Upper lobe of right lung (tissue), 1 donor: ENCODE measurements around the gene TMEM9B. TPM values are rescaled to one million over a fixed set of nuclear protein-coding genes. Genes with fewer than 3 reads are reported as not detected.

Source experiments
- ATAC-seq: fragments of 200-7000 bp; cut with Tn5 transposase; one replicate; pipeline ENCODE4 v1.9.1; 2020; ENCODE audit warnings: mild to moderate bottlenecking, moderate library complexity
- DNase-seq: peaks from one replicate; pipeline ENCODE4 v3.0.0-alpha.2; 2020
- H3K27ac ChIP-seq: fragments of 200-600 bp; one replicate; pipeline ENCODE4 v1.8.0; 2022
- H3K27me3 ChIP-seq: fragments of 200-600 bp; one replicate; pipeline ENCODE4 v1.8.0; 2022; ENCODE audit warnings: mild to moderate bottlenecking
- H3K36me3 ChIP-seq: fragments of 200-600 bp; one replicate; pipeline ENCODE4 v1.8.0; 2022
- H3K4me1 ChIP-seq: fragments of 200-600 bp; one replicate; pipeline ENCODE4 v1.8.0; 2022
- H3K4me3 ChIP-seq: fragments of 200-600 bp; one replicate; pipeline ENCODE4 v1.8.0; 2022; ENCODE audit warnings: mild to moderate bottlenecking
- H3K9me3 ChIP-seq: fragments of 200-600 bp; one replicate; pipeline ENCODE4 v1.8.0; 2022
- intact Hi-C: fragments of 100-400 bp; cut with DNase I; formaldehyde crosslinking; loops from one replicate; pipeline ENCODE4 v1.11.0; 2022
- total RNA-seq: library from RNA; stranded (reverse); fragmentation: NEBNext Ultra II Directional; extraction: Animal tissue kit (Norgen Biotek cat#: 25700); gene quantifications from one replicate; pipeline ENCODE4 v1.2.1, GENCODE V29; 2021
- TF ChIP-seq, protein P1 (sequence below): fragments of 200-600 bp; IDR thresholded peaks from one replicate; pipeline ENCODE4 v1.8.0; 2022; ENCODE audit warnings: antibody characterized with exemption
- donor health status: DM: no; HTN: yes; CAD: no; lungs with severe emphysema.

TMEM9B gene
- total RNA-seq, 1 donor from 2014 or later, result 64.9 TPM

DNA sequence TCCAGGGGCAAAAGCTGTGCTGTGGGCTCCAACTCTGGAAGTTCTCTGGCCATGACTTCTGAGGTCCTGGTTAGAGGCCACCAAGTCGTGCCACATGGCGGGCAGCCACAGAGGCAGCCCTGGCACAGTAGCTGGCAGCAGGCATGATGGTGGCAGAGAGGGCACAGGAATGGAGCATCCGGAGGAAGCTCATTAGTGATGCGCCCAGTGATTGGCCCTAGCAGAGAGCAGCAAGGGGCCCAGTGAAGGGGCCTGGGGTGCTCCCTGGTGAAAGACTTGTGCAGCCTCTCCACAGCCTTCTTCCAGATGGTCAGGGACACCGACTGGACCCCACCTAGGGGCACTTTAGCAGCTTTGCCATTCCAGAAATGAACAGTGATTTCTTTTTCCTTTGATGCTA, 38.5 kb downstream of the TMEM9B start:
- TF ChIP-seq, protein P1, sequence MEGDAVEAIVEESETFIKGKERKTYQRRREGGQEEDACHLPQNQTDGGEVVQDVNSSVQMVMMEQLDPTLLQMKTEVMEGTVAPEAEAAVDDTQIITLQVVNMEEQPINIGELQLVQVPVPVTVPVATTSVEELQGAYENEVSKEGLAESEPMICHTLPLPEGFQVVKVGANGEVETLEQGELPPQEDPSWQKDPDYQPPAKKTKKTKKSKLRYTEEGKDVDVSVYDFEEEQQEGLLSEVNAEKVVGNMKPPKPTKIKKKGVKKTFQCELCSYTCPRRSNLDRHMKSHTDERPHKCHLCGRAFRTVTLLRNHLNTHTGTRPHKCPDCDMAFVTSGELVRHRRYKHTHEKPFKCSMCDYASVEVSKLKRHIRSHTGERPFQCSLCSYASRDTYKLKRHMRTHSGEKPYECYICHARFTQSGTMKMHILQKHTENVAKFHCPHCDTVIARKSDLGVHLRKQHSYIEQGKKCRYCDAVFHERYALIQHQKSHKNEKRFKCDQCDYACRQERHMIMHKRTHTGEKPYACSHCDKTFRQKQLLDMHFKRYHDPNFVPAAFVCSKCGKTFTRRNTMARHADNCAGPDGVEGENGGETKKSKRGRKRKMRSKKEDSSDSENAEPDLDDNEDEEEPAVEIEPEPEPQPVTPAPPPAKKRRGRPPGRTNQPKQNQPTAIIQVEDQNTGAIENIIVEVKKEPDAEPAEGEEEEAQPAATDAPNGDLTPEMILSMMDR, result no peak
- DNase-seq (no peak), ATAC-seq (no peak)
- no peak overlapping the region for H3K4me3 ChIP-seq
- no peak overlapping the region for H3K27ac ChIP-seq
- H3K9me3 ChIP-seq, result no peaks in the 10 kb centered on the region
- no peaks in the 10 kb centered on the region for H3K27me3 ChIP-seq
- intact Hi-C loops, result no loop called here
- H3K4me1 ChIP-seq, result no peaks in the 10 kb centered on the region
- peaks cover 26% of the 10 kb centered on the region for H3K36me3 ChIP-seq

DNA sequence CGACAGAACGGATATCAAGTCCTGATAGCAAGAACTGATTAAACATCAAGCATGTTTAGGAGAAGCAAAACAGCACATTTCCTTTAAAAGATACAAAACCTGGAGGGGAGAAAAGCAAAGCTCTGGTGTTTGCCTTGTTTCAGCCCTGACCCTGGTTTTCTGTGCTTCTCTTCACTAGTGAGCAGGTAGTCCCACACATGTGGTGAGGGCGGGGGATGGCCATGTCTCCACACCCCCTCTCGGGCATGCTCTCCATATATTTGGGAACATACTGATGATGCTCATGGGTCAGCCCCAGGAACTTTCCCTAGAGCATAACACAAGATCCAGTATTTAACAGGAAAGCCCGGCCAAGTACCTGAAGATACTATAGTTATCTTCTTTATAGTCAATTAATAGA, 41.6 kb downstream of the TMEM9B start:
- peaks cover 56% of the 10 kb centered on the region for H3K36me3 ChIP-seq
- no peak for ATAC-seq
- intact Hi-C loops, result no loop called here

DNA sequence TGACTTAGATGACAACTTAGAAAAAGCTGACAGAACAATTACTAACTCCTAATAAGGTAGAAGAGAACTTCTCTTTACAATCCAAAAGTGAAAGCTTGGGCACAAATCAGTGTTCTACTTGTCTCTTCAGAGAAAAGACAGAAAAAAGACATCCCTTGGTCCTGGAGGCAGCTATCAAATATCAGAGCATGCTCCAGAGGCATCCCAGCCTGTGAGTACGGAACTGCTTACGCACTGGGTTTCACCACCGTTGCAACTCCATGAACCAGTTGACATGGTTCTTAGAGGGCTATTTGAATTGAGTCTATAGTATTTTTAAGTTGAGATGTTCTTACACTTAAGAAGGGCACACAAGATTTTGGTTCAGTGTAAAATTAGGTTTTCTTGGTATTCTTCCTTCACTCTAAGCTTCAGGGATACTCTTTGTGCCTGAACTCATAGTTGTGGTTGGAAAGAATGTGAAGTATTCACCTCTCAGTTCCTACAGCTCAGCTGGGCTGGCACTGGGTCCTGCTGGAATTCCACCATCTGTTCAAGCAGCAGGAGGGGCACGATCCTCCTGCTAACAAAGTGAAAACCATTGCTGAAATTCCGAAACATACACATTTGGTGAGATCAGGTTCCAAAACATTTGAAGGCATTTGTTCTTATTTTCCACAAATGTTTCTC, 47.0 kb downstream of the TMEM9B start:
- intact Hi-C loops, result no loop called here
- H3K27me3 ChIP-seq, result no peaks in the 10 kb centered on the region

More for the DNA sequence above, 41.6 kb downstream of the TMEM9B start:
- Histone ChIP-seq H3K27ac (no peak overlapping the region), H3K9me3 (no peaks in the 10 kb centered on the region), H3K27me3 (no peaks in the 10 kb centered on the region), H3K4me1 (peaks cover 4% of the 10 kb centered on the region), H3K4me3 (no peak overlapping the region)
- DNase-seq, result no peak
- TF ChIP-seq, protein P1, result no peak

DNA sequence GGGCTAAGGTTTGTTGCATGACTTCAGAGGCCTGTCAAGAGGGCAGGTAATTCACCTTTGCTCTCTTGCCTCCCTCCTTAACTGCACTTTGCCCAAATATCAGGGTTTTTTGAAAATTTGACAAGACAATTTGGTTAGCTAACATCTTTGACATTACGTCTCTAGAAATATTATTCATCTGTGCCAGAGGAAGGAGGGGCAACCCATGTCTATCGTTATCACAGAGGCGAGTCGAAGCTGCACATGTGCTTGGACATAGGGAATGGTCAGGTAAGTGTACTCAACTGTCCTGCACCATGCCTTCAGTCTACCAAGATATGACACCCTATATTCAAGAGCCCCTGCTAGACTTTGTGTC, 49.6 kb downstream of the TMEM9B start:
- Histone ChIP-seq H3K4me1 (peaks cover 46% of the 10 kb centered on the region), H3K27me3 (no peaks in the 10 kb centered on the region), H3K36me3 (peaks cover 39% of the 10 kb centered on the region), H3K27ac (peak overlapping the region; percentile 59), H3K4me3 (peak overlapping the region; percentile 17), H3K9me3 (no peaks in the 10 kb centered on the region)
- ATAC-seq (no peak), DNase-seq (no peak)
- intact Hi-C loops, result no loop called here
- TF ChIP-seq, protein P1, result no peak

More for the DNA sequence above, 47.0 kb downstream of the TMEM9B start:
- peak; percentile 73 for DNase-seq
- Histone ChIP-seq H3K4me3 (peak overlapping the region; percentile 9), H3K4me1 (peaks cover 38% of the 10 kb centered on the region), H3K36me3 (peaks cover 66% of the 10 kb centered on the region), H3K9me3 (no peaks in the 10 kb centered on the region), H3K27ac (peak overlapping the region; percentile 77)
- TF ChIP-seq, protein P1, result no peak
- peak; percentile 90 for ATAC-seq

DNA sequence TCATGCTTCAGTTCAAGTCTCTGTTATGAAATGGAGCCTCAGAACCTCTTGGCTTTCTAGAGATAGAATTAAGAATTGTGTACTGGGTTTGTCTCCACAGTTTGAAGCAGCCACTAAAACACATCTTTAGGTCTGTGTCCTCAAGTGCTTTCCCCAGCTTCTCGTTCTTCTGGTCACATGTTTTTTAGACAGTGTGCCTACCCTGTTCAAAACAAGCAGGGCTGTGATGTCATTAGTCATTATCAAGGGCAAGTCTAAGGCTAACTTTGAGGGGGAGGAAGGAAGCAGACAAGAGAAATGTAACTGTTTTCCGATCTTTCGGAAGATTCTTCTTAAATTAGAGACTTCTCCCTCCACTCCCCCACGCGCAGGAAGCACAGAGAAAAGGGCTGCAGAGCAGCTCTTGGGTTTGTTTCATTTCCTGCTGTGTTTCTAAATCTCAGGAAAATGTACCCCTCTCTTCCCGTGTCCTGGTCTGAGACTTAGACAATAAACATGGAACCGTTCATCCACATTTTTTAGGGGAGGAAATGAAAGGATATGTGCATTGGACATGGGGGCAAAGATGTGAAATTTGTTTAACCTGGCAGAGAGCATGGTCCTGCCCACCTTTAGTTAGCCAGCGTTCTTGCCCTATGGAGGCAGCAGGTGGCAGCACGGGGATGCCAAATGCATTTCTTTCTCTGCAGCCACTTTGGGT, 50.1 kb downstream of the TMEM9B start:
- intact Hi-C loops, result no loop called here
- peak overlapping the region; percentile 17 for H3K4me3 ChIP-seq
- H3K27me3 ChIP-seq, result no peaks in the 10 kb centered on the region
- ATAC-seq, result no peak
- peaks cover 34% of the 10 kb centered on the region for H3K36me3 ChIP-seq
- peak overlapping the region; percentile 59 for H3K27ac ChIP-seq
- H3K9me3 ChIP-seq, result no peaks in the 10 kb centered on the region
- peaks cover 47% of the 10 kb centered on the region for H3K4me1 ChIP-seq
- no peak for DNase-seq
- TF ChIP-seq, protein P1, result peak; percentile 70
